ENCODE measurements around the gene HEXIM2. TPM values are rescaled to one million over a fixed set of nuclear protein-coding genes. Genes with fewer than 3 reads are reported as not detected.

HEXIM2 gene
- total RNA-seq, 1 donor from 2014 or later = 8.4 TPM

- peaks cover 18% of the 10 kb centered on the region for H3K9me3 Mint-ChIP-seq (ENCODE audit: unreplicated experiment)
- peaks cover 17% of the 10 kb centered on the region for H3K4me1 Mint-ChIP-seq (ENCODE audit: low read depth, unreplicated experiment)
- peak overlapping the region; percentile 98 for H3K4me3 Mint-ChIP-seq (ENCODE audit: unreplicated experiment)
- peak overlapping the region; percentile 100 for H3K27ac Mint-ChIP-seq (ENCODE audit: unreplicated experiment)
- peaks cover 8% of the 10 kb centered on the region for H3K27me3 Mint-ChIP-seq (ENCODE audit: unreplicated experiment)
- no peaks in the 10 kb centered on the region for H3K36me3 Mint-ChIP-seq (ENCODE audit: unreplicated experiment)
- DNase-seq = peak; percentile 83
- no peak for TF ChIP-seq CTCF (IDR thresholded peaks at IDR 0.05; ENCODE audit: partially characterized antibody, unreplicated experiment)
Observed at GRCh38 chr17:45147581-45148182, 14.0 kb upstream of the HEXIM2 start.

- TF ChIP-seq CTCF (IDR thresholded peaks at IDR 0.05; ENCODE audit: partially characterized antibody, unreplicated experiment) = no peak
- H3K9me3 Mint-ChIP-seq (ENCODE audit: unreplicated experiment) = peaks cover 16% of the 10 kb centered on the region
- peak; percentile 98 for DNase-seq
- H3K27me3 Mint-ChIP-seq (ENCODE audit: unreplicated experiment) = peaks cover 8% of the 10 kb centered on the region
- H3K27ac Mint-ChIP-seq (ENCODE audit: unreplicated experiment) = peak within 1 kb of the TSS; percentile 100
- peak within 1 kb of the TSS; percentile 98 for H3K4me3 Mint-ChIP-seq (ENCODE audit: unreplicated experiment)
- peaks cover 16% of the 10 kb centered on the region for H3K4me1 Mint-ChIP-seq (ENCODE audit: low read depth, unreplicated experiment)
- H3K36me3 Mint-ChIP-seq (ENCODE audit: unreplicated experiment) = no peaks in the 10 kb centered on the region
Observed at GRCh38 chr17:45148183-45149036, 13.3 kb upstream of the HEXIM2 start, which contains the start of gene HEXIM1. TSS of gene HEXIM1 (plus strand) at chr17:45148475. CDS start at chr17:45149191, 716 bp downstream.

GRCh38 chr17:45149037-45149668 lies 12.5 kb upstream of the HEXIM2 start:
- peak overlapping the region; percentile 98 for H3K4me3 Mint-ChIP-seq (ENCODE audit: unreplicated experiment)
- peaks cover 8% of the 10 kb centered on the region for H3K27me3 Mint-ChIP-seq (ENCODE audit: unreplicated experiment)
- peaks cover 15% of the 10 kb centered on the region for H3K4me1 Mint-ChIP-seq (ENCODE audit: low read depth, unreplicated experiment)
- peak; percentile 88 for DNase-seq
- H3K36me3 Mint-ChIP-seq (ENCODE audit: unreplicated experiment) = no peaks in the 10 kb centered on the region
- peak; percentile 66 for TF ChIP-seq CTCF (IDR thresholded peaks at IDR 0.05; ENCODE audit: partially characterized antibody, unreplicated experiment)
- H3K9me3 Mint-ChIP-seq (ENCODE audit: unreplicated experiment) = peaks cover 16% of the 10 kb centered on the region
- peak overlapping the region; percentile 100 for H3K27ac Mint-ChIP-seq (ENCODE audit: unreplicated experiment)

- peaks cover 15% of the 10 kb centered on the region for H3K4me1 Mint-ChIP-seq (ENCODE audit: low read depth, unreplicated experiment)
- DNase-seq = peak; percentile 48
Observed at GRCh38 chr17:45149669-45150664, 11.7 kb upstream of the HEXIM2 start.

More at GRCh38 chr17:45149669-45150664, 11.7 kb upstream of the HEXIM2 start:
- TF ChIP-seq CTCF (IDR thresholded peaks at IDR 0.05; ENCODE audit: partially characterized antibody, unreplicated experiment) = no peak
- peaks cover 8% of the 10 kb centered on the region for H3K27me3 Mint-ChIP-seq (ENCODE audit: unreplicated experiment)
- H3K27ac Mint-ChIP-seq (ENCODE audit: unreplicated experiment) = peak overlapping the region; percentile 100
- no peaks in the 10 kb centered on the region for H3K36me3 Mint-ChIP-seq (ENCODE audit: unreplicated experiment)
- H3K9me3 Mint-ChIP-seq (ENCODE audit: unreplicated experiment) = peaks cover 16% of the 10 kb centered on the region
- peak overlapping the region; percentile 98 for H3K4me3 Mint-ChIP-seq (ENCODE audit: unreplicated experiment)

Measured in glutamatergic neuron (in vitro differentiated cells).